Measurements from ENCODE around the gene LDLRAD4.

The LDLRAD4 gene

GRCh38 chr18:13626544-13626908, 408.0 kb downstream of the LDLRAD4 start:
- no peak for TF ChIP-seq CTCF (IDR thresholded peaks at IDR 0.05; ENCODE audit: borderline replicate concordance, control extremely low read depth, extremely low read depth, insufficient read depth, missing control alignments)
- in situ Hi-C loops (cut with MboI; ENCODE audit: low sequenced_read_pairs, unreplicated experiment), result loop anchor here (25.0 kb wide), 1 partner anchor 414 kb away; the partner anchor contains the start of gene LDLRAD4
- DNase-seq (ENCODE audit: low spot score), result no peak

- TF ChIP-seq CTCF (IDR thresholded peaks at IDR 0.05; ENCODE audit: borderline replicate concordance, control extremely low read depth, extremely low read depth, insufficient read depth, missing control alignments), result no peak
- DNase-seq (ENCODE audit: low spot score), result no peak
- in situ Hi-C loops (cut with MboI; ENCODE audit: low sequenced_read_pairs, unreplicated experiment), result loop anchor here (25.0 kb wide), 1 partner anchor 415 kb away; the partner anchor contains the start of gene LDLRAD4
These were observed 409.1 kb downstream of the LDLRAD4 start for GRCh38 chr18:13627639-13628038.

GRCh38 chr18:13628211-13628610, 409.7 kb downstream of the LDLRAD4 start:
- TF ChIP-seq CTCF (IDR thresholded peaks at IDR 0.05; ENCODE audit: borderline replicate concordance, control extremely low read depth, extremely low read depth, insufficient read depth, missing control alignments), result no peak
- DNase-seq (ENCODE audit: low spot score), result no peak
- in situ Hi-C loops (cut with MboI; ENCODE audit: low sequenced_read_pairs, unreplicated experiment), result loop anchor here (25.0 kb wide), 1 partner anchor 416 kb away; the partner anchor contains the start of gene LDLRAD4

- TF ChIP-seq CTCF (IDR thresholded peaks at IDR 0.05; ENCODE audit: borderline replicate concordance, control extremely low read depth, extremely low read depth, insufficient read depth, missing control alignments), result peak; percentile 44
- in situ Hi-C loops (cut with MboI; ENCODE audit: low sequenced_read_pairs, unreplicated experiment), result loop anchor here (5.0 to 25.0 kb wide), 2 partner anchors 73 to 418 kb away; partner anchors contain the start of gene LDLRAD4
- DNase-seq (ENCODE audit: low spot score), result peak; percentile 86
These were observed 411.5 kb downstream of the LDLRAD4 start for GRCh38 chr18:13629841-13630715.

- DNase-seq (ENCODE audit: low spot score), result no peak
- in situ Hi-C loops (cut with MboI; ENCODE audit: low sequenced_read_pairs, unreplicated experiment), result loop anchor here (5.0 to 25.0 kb wide), 2 partner anchors 73 to 418 kb away; partner anchors contain the start of gene LDLRAD4
- TF ChIP-seq CTCF (IDR thresholded peaks at IDR 0.05; ENCODE audit: borderline replicate concordance, control extremely low read depth, extremely low read depth, insufficient read depth, missing control alignments), result no peak
These were observed 412.2 kb downstream of the LDLRAD4 start for GRCh38 chr18:13630716-13631268.

- DNase-seq (ENCODE audit: low spot score), result no peak
- TF ChIP-seq CTCF (IDR thresholded peaks at IDR 0.05; ENCODE audit: borderline replicate concordance, control extremely low read depth, extremely low read depth, insufficient read depth, missing control alignments), result no peak
- in situ Hi-C loops (cut with MboI; ENCODE audit: low sequenced_read_pairs, unreplicated experiment), result loop anchor here (5.0 to 25.0 kb wide), 2 partner anchors 76 to 421 kb away; partner anchors contain the start of gene LDLRAD4
These were observed 415.1 kb downstream of the LDLRAD4 start for GRCh38 chr18:13633700-13634099.

Data from GM13976 (cell line).